ENCODE measurements around the gene MYH14. TPM values are rescaled to one million over a fixed set of nuclear protein-coding genes. Genes with fewer than 3 reads are reported as not detected.

The MYH14 gene
- total RNA-seq, 1 donor from 2014 or later, result not detected

- no peaks in the 10 kb centered on the region for H3K4me1 ChIP-seq (ENCODE audit: insufficient read depth, low read length)
- Mint-ChIP-seq H3K4me3 (ENCODE audit: unreplicated experiment) (no peak overlapping the region), H3K9me3 (ENCODE audit: unreplicated experiment) (peaks cover 20% of the 10 kb centered on the region), H3K27ac (ENCODE audit: unreplicated experiment) (no peak overlapping the region), H3K27me3 (ENCODE audit: low read depth, unreplicated experiment) (no peaks in the 10 kb centered on the region), H3K36me3 (ENCODE audit: low read depth, unreplicated experiment) (no peaks in the 10 kb centered on the region), H3K4me1 (ENCODE audit: low read depth, unreplicated experiment) (no peaks in the 10 kb centered on the region)
- no peak overlapping the region for H3K4me2 ChIP-seq (ENCODE audit: low read length)
- no peak overlapping the region for H3K27ac ChIP-seq (ENCODE audit: low read depth, low read length)
- H3K79me2 ChIP-seq (ENCODE audit: insufficient read depth, low read length), result no peaks in the 10 kb centered on the region
- H3K9ac ChIP-seq (ENCODE audit: low read length), result no peak overlapping the region
- H3K36me3 ChIP-seq (ENCODE audit: insufficient read depth, low read length), result no peaks in the 10 kb centered on the region
- H4K20me1 ChIP-seq (ENCODE audit: insufficient read depth, low read length), result no peaks in the 10 kb centered on the region
- FAIRE-seq, result no peak
- H2AFZ ChIP-seq (ENCODE audit: low read depth, low read length), result no peak overlapping the region
- no peak for DNase-seq (ENCODE audit: low read depth)
- H3K4me3 ChIP-seq (ENCODE audit: insufficient read depth, low read depth, low read length), result no peak overlapping the region
- no peaks in the 10 kb centered on the region for H3K27me3 ChIP-seq (ENCODE audit: insufficient read depth, low read length)
- no peaks in the 10 kb centered on the region for H3K9me3 ChIP-seq (ENCODE audit: insufficient read depth, low read depth, low read length)
- TF ChIP-seq EZH2 (IDR thresholded peaks at IDR 0.05; ENCODE audit: insufficient read depth, low read length) (no peak), CTCF (IDR thresholded peaks at IDR 0.05; ENCODE audit: insufficient read depth, low read depth, low read length) (no peak)
These were observed 78.1 kb downstream of the MYH14 start for GRCh38 chr19:50281491-50281890.

DNA sequence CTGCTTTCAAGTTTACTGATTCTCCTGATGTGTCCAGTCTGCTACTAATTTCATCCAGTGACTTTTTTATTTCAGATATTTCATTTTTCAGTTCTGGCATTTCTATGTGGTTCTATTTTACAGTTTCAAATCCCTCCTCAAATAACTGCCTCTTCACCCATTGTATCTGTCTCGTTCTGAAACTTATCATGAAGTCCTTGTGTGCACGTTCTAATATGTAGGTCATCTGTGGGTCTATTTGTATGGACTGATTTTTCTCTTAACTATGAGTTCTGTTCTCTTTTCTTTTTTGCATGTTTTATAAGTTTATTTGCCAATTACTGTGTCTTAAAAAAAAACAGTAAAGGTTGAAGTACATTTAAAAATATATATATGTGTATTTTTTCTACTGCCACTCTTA is 82.4 kb downstream of the MYH14 start:
- no peaks in the 10 kb centered on the region for H3K36me3 ChIP-seq (ENCODE audit: insufficient read depth, low read length)
- no peaks in the 10 kb centered on the region for H3K4me1 ChIP-seq (ENCODE audit: insufficient read depth, low read length)
- H3K4me1 Mint-ChIP-seq (ENCODE audit: low read depth, unreplicated experiment), result no peaks in the 10 kb centered on the region
- no peaks in the 10 kb centered on the region for H3K27me3 ChIP-seq (ENCODE audit: insufficient read depth, low read length)
- H3K4me3 ChIP-seq (ENCODE audit: insufficient read depth, low read depth, low read length), result no peak overlapping the region
- TF ChIP-seq CTCF (IDR thresholded peaks at IDR 0.05; ENCODE audit: insufficient read depth, low read depth, low read length), result no peak
- TF ChIP-seq EZH2 (IDR thresholded peaks at IDR 0.05; ENCODE audit: insufficient read depth, low read length), result no peak
- H3K79me2 ChIP-seq (ENCODE audit: insufficient read depth, low read length), result no peaks in the 10 kb centered on the region
- H3K27me3 Mint-ChIP-seq (ENCODE audit: low read depth, unreplicated experiment), result no peaks in the 10 kb centered on the region
- no peaks in the 10 kb centered on the region for H3K9me3 ChIP-seq (ENCODE audit: insufficient read depth, low read depth, low read length)
- H3K27ac ChIP-seq (ENCODE audit: low read depth, low read length), result no peak overlapping the region
- no peak overlapping the region for H2AFZ ChIP-seq (ENCODE audit: low read depth, low read length)
- FAIRE-seq, result no peak
- H4K20me1 ChIP-seq (ENCODE audit: insufficient read depth, low read length), result no peaks in the 10 kb centered on the region
- H3K27ac Mint-ChIP-seq (ENCODE audit: unreplicated experiment), result no peak overlapping the region
- no peak overlapping the region for H3K9ac ChIP-seq (ENCODE audit: low read length)
- no peak overlapping the region for H3K4me3 Mint-ChIP-seq (ENCODE audit: unreplicated experiment)
- H3K4me2 ChIP-seq (ENCODE audit: low read length), result no peak overlapping the region
- no peaks in the 10 kb centered on the region for H3K36me3 Mint-ChIP-seq (ENCODE audit: low read depth, unreplicated experiment)
- H3K9me3 Mint-ChIP-seq (ENCODE audit: unreplicated experiment), result peaks cover 15% of the 10 kb centered on the region
- DNase-seq (ENCODE audit: low read depth), result no peak

GRCh38 chr19:50286443-50286842 is 83.0 kb downstream of the MYH14 start:
- Mint-ChIP-seq H3K4me3 (ENCODE audit: unreplicated experiment) (no peak overlapping the region), H3K4me1 (ENCODE audit: low read depth, unreplicated experiment) (no peaks in the 10 kb centered on the region), H3K36me3 (ENCODE audit: low read depth, unreplicated experiment) (no peaks in the 10 kb centered on the region), H3K27ac (ENCODE audit: unreplicated experiment) (no peak overlapping the region), H3K9me3 (ENCODE audit: unreplicated experiment) (peaks cover 11% of the 10 kb centered on the region), H3K27me3 (ENCODE audit: low read depth, unreplicated experiment) (no peaks in the 10 kb centered on the region)
- DNase-seq (ENCODE audit: low read depth) (no peak), FAIRE-seq (no peak)
- no peaks in the 10 kb centered on the region for H3K4me1 ChIP-seq (ENCODE audit: insufficient read depth, low read length)
- H3K4me3 ChIP-seq (ENCODE audit: insufficient read depth, low read depth, low read length), result no peak overlapping the region
- no peaks in the 10 kb centered on the region for H3K9me3 ChIP-seq (ENCODE audit: insufficient read depth, low read depth, low read length)
- H3K79me2 ChIP-seq (ENCODE audit: insufficient read depth, low read length), result no peaks in the 10 kb centered on the region
- H2AFZ ChIP-seq (ENCODE audit: low read depth, low read length), result no peak overlapping the region
- H3K27me3 ChIP-seq (ENCODE audit: insufficient read depth, low read length), result no peaks in the 10 kb centered on the region
- H4K20me1 ChIP-seq (ENCODE audit: insufficient read depth, low read length), result no peaks in the 10 kb centered on the region
- TF ChIP-seq EZH2 (IDR thresholded peaks at IDR 0.05; ENCODE audit: insufficient read depth, low read length) (no peak), CTCF (IDR thresholded peaks at IDR 0.05; ENCODE audit: insufficient read depth, low read depth, low read length) (no peak)
- no peaks in the 10 kb centered on the region for H3K36me3 ChIP-seq (ENCODE audit: insufficient read depth, low read length)
- no peak overlapping the region for H3K27ac ChIP-seq (ENCODE audit: low read depth, low read length)
- H3K4me2 ChIP-seq (ENCODE audit: low read length), result no peak overlapping the region
- H3K9ac ChIP-seq (ENCODE audit: low read length), result no peak overlapping the region
